GM19468 (cell line): ENCODE results near the gene ANAPC7.
"Not testable (repeated sequence)": the region's sequence is repeated elsewhere in the genome, so short reads cannot be mapped to it uniquely, and the experiment has no call there.

ENCODE experiments used
- ATAC-seq: cut with Tn5 transposase; IDR thresholded peaks from one replicate; pipeline ENCODE4 v1.9.1; 2021; ENCODE audit warnings: mild to moderate bottlenecking, moderate library complexity, moderate number of reproducible peaks; ENCODE audit not compliant: unreplicated experiment; ENCODE audit errors: extremely low read depth

ANAPC7 gene

GRCh38 chr12:110378131-110378790, 25.2 kb downstream of the ANAPC7 start:
- ATAC-seq, result not testable (repeated sequence)

- ATAC-seq, result no peak
These were observed 29.4 kb downstream of the ANAPC7 start for GRCh38 chr12:110373962-110374611.

- ATAC-seq, result no peak
These were observed 30.1 kb downstream of the ANAPC7 start for GRCh38 chr12:110373425-110373824.

GRCh38 chr12:110373025-110373424, 30.5 kb downstream of the ANAPC7 start:
- ATAC-seq, result no peak

- no peak for ATAC-seq
These were observed 31.5 kb downstream of the ANAPC7 start for GRCh38 chr12:110372056-110372425.

- ATAC-seq, result no peak
These were observed 32.0 kb downstream of the ANAPC7 start for GRCh38 chr12:110371408-110372055.

- no peak for ATAC-seq
These were observed 32.7 kb downstream of the ANAPC7 start for GRCh38 chr12:110370732-110371231.

GRCh38 chr12:110369992-110370391, 33.5 kb downstream of the ANAPC7 start:
- no peak for ATAC-seq

GRCh38 chr12:110367181-110367864, 36.2 kb downstream of the ANAPC7 start:
- no peak for ATAC-seq

GRCh38 chr12:110366321-110367142, 37.0 kb downstream of the ANAPC7 start:
- no peak for ATAC-seq

GRCh38 chr12:110365489-110366320, 37.8 kb downstream of the ANAPC7 start:
- no peak for ATAC-seq

GRCh38 chr12:110361216-110361615, 42.3 kb downstream of the ANAPC7 start:
- ATAC-seq, result no peak

GRCh38 chr12:110358384-110359097, 45.0 kb downstream of the ANAPC7 start:
- ATAC-seq, result not testable (repeated sequence)

GRCh38 chr12:110355073-110355472, 48.4 kb downstream of the ANAPC7 start:
- ATAC-seq, result no peak

GRCh38 chr12:110354172-110354780, 49.2 kb downstream of the ANAPC7 start:
- ATAC-seq, result no peak

- ATAC-seq, result no peak
These were observed 50.1 kb downstream of the ANAPC7 start for GRCh38 chr12:110353211-110353965.

GRCh38 chr12:110352401-110352800, 51.1 kb downstream of the ANAPC7 start:
- no peak for ATAC-seq
